DND-41 (cell line): ENCODE results near the gene PCED1B.
"Not testable (repeated sequence)": the region's sequence is repeated elsewhere in the genome, so short reads cannot be mapped to it uniquely, and the experiment has no call there.

Experiments
- ATAC-seq: fragments of 200-7000 bp; cut with Tn5 transposase; 3 replicates; pipeline ENCODE4 v1.9.1; 2021; ENCODE audit warnings: low read depth; ENCODE audit not compliant: insufficient read depth
- DNase-seq: peaks from one replicate; pipeline ENCODE4 v3.0.0-alpha.2; 2020
- H2AFZ ChIP-seq: 2 replicates; pipeline ENCODE4 v1.6.0; 2012; ENCODE audit warnings: low read depth, low read length
- H3K27ac ChIP-seq: 2 replicates; pipeline ENCODE4 v1.5.1; 2012; ENCODE audit warnings: low read length, inconsistent platforms
- H3K27me3 ChIP-seq: fragments of 200-600 bp; sonication (generic); 2 replicates; pipeline ENCODE4 v1.6.0; 2012; ENCODE audit warnings: low read length, mild to moderate bottlenecking, inconsistent platforms; ENCODE audit not compliant: insufficient read depth, poor library complexity
- H3K36me3 ChIP-seq: 2 replicates; pipeline ENCODE4 v1.5.1; 2012; ENCODE audit warnings: low read length, inconsistent platforms; ENCODE audit not compliant: insufficient read depth
- H3K4me1 ChIP-seq: 2 replicates; pipeline ENCODE4 v1.5.1; 2012; ENCODE audit warnings: mild to moderate bottlenecking, low read length; ENCODE audit not compliant: insufficient read depth
- H3K4me2 ChIP-seq: 2 replicates; pipeline ENCODE4 v1.6.0; 2012; ENCODE audit warnings: mild to moderate bottlenecking, moderate library complexity, low read length, inconsistent platforms; ENCODE audit not compliant: insufficient read depth
- H3K4me3 ChIP-seq, 2 experiments: fragments of 200-600 bp in 1 of 2; shearing (Covaris generic) in 1 of 2; 2 replicates each; pipeline ENCODE4 v1.5.1; 2012 to 2016; ENCODE audit warnings: inconsistent platforms in 2 of 2, low read length in 2 of 2, mild to moderate bottlenecking in 2 of 2, low read depth in 1 of 2, moderate library complexity in 1 of 2
- H3K79me2 ChIP-seq: 2 replicates; pipeline ENCODE4 v1.6.0; 2012; ENCODE audit warnings: low read length, inconsistent platforms; ENCODE audit not compliant: insufficient read depth
- H3K9ac ChIP-seq: 2 replicates; pipeline ENCODE4 v1.6.0; 2012; ENCODE audit warnings: low read depth, mild to moderate bottlenecking, inconsistent platforms, low read length, moderate library complexity
- H3K9me3 ChIP-seq: 2 replicates; pipeline ENCODE4 v1.5.1; 2012; ENCODE audit warnings: low read length, moderate library complexity, mild to moderate bottlenecking, inconsistent platforms; ENCODE audit not compliant: insufficient read depth, severe bottlenecking
- H4K20me1 ChIP-seq: 2 replicates; pipeline ENCODE4 v1.6.0; 2012; ENCODE audit warnings: low read length; ENCODE audit not compliant: insufficient read depth
- CTCF ChIP-seq: IDR thresholded peaks from 2 replicates; pipeline ENCODE4 v1.5.1; 2012; ENCODE audit warnings: borderline replicate concordance, low read length, moderate library complexity, mild to moderate bottlenecking; ENCODE audit not compliant: poor library complexity, severe bottlenecking; ENCODE audit errors: extremely low read depth
- EZH2 ChIP-seq: IDR thresholded peaks from 3 replicates; pipeline ENCODE4 v1.6.1; 2012; ENCODE audit warnings: borderline replicate concordance, low read depth, mild to moderate bottlenecking, moderate library complexity, low read length, inconsistent platforms; ENCODE audit not compliant: severe bottlenecking

The PCED1B gene

GRCh38 chr12:47054659-47055058 is 24.8 kb upstream of the PCED1B start:
- Histone ChIP-seq H3K9ac (no peak overlapping the region), H2AFZ (no peak overlapping the region), H3K4me3 (no peak overlapping the region), H3K27ac (no peak overlapping the region), H4K20me1 (no peaks in the 10 kb centered on the region), H3K36me3 (no peaks in the 10 kb centered on the region), H3K4me2 (no peak overlapping the region), H3K9me3 (peaks cover 9% of the 10 kb centered on the region), H3K4me1 (no peaks in the 10 kb centered on the region), H3K27me3 (no peaks in the 10 kb centered on the region), H3K79me2 (no peaks in the 10 kb centered on the region)
- TF ChIP-seq EZH2, result no peak
- TF ChIP-seq CTCF, result no peak
- ATAC-seq (no peak), DNase-seq (no peak)

GRCh38 chr12:47055856-47056255 is 23.6 kb upstream of the PCED1B start:
- not testable (repeated sequence) for DNase-seq, H3K9ac ChIP-seq, H2AFZ ChIP-seq

GRCh38 chr12:47056944-47057343 is 22.5 kb upstream of the PCED1B start:
- not testable (repeated sequence) for H3K4me1 ChIP-seq, ATAC-seq, H2AFZ ChIP-seq, H4K20me1 ChIP-seq, H3K79me2 ChIP-seq, H3K9me3 ChIP-seq, H3K9ac ChIP-seq, H3K27ac ChIP-seq, H3K27me3 ChIP-seq, H3K36me3 ChIP-seq, H3K4me3 ChIP-seq, DNase-seq, H3K4me2 ChIP-seq

More at GRCh38 chr12:47055856-47056255, 23.6 kb upstream of the PCED1B start:
- H3K27me3 ChIP-seq, H3K36me3 ChIP-seq, H3K4me2 ChIP-seq, H4K20me1 ChIP-seq, H3K9me3 ChIP-seq, ATAC-seq, H3K4me1 ChIP-seq, H3K79me2 ChIP-seq, H3K4me3 ChIP-seq, H3K27ac ChIP-seq: not testable (repeated sequence)

GRCh38 chr12:47058640-47059039 is 20.8 kb upstream of the PCED1B start:
- H3K9ac ChIP-seq, result not testable (repeated sequence)

GRCh38 chr12:47065546-47065945 is 13.9 kb upstream of the PCED1B start:
- DNase-seq (no peak), ATAC-seq (no peak)
- H3K9ac ChIP-seq, result no peak overlapping the region
- no peaks in the 10 kb centered on the region for H3K4me1 ChIP-seq
- no peaks in the 10 kb centered on the region for H4K20me1 ChIP-seq
- H3K27me3 ChIP-seq, result peaks cover 3% of the 10 kb centered on the region
- H3K27ac ChIP-seq, result no peak overlapping the region
- no peaks in the 10 kb centered on the region for H3K36me3 ChIP-seq
- TF ChIP-seq EZH2, result no peak
- no peaks in the 10 kb centered on the region for H3K79me2 ChIP-seq
- H2AFZ ChIP-seq, result no peak overlapping the region
- H3K4me3 ChIP-seq, result no peak overlapping the region
- H3K9me3 ChIP-seq, result no peaks in the 10 kb centered on the region
- H3K4me2 ChIP-seq, result no peak overlapping the region

More at GRCh38 chr12:47058640-47059039, 20.8 kb upstream of the PCED1B start:
- not testable (repeated sequence) for H2AFZ ChIP-seq, H3K36me3 ChIP-seq, DNase-seq, H3K4me1 ChIP-seq, H3K4me2 ChIP-seq, H3K9me3 ChIP-seq, H3K79me2 ChIP-seq, ATAC-seq, H3K27me3 ChIP-seq, H3K27ac ChIP-seq, H4K20me1 ChIP-seq, H3K4me3 ChIP-seq
